SH-SY5Y (cell line): Measurements from ENCODE around the gene ATP8B4.

Source experiments
- GATA2 ChIP-seq: IDR thresholded peaks from 2 replicates; pipeline ENCODE4 v1.6.1; 2011; ENCODE audit warnings: mild to moderate bottlenecking, low read depth, low read length
- GATA3 ChIP-seq: IDR thresholded peaks from 2 replicates; pipeline ENCODE4 v1.6.1; 2011; ENCODE audit warnings: low read depth, mild to moderate bottlenecking, low read length, moderate library complexity

The ATP8B4 gene

DNA sequence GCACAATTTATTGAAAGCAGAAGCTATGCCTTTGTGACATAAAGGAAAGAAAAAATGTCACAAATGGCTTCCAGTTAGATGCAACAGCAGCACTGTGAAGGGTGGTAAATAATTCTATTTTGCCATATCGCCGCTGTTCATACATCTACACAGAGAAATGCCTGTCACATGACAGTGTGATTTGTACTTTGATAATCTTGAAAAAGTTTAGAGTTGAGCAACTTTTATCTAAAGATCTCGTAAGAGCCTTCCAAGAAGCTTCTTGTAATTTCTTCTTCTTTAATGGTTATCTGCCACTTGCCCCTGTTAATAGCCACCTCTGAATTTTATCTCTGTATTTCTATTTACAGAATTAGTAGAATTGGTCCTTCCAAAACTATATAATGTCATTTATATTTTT lies 192.3 kb downstream of the ATP8B4 start:
- TF ChIP-seq GATA2 = no peak
- no peak for TF ChIP-seq GATA3

DNA sequence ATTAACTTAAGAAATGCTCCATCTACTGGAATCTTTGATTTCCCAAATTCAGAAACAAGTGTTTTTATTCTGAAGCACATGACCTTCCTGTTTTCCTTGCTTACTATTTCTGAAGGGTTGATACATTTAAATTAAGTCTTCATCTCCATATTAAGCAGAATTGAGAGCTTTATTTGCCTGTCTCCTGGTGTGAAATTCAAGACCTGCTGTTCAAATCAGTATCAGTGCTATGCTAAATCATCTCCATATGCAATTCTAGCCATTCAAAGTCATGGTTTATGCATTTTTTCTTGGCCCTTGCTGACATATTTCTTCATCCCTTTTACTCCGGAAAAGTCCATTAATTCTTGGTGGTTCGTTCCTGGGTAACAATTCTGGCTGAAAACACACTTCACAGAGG lies 195.4 kb downstream of the ATP8B4 start:
- TF ChIP-seq GATA3 (no peak), GATA2 (no peak)

DNA sequence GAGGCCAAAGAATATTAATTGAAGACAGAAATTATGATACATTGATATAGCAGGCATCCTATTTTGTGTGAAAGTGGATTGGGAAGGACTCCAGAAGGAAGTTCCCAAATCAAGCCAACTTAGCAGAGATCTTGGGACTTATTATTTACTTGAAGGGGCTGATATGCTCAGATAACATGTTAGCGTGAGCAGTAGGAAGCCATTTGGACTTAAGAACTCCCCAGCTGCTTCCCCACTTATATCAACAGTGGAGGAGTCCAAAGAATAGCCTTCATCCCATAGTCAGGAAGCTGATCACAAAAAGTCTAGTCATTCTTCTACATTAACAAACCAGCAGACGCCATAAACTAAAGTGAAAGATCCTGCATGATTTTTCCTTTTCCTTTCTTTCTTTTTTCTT lies 200.0 kb downstream of the ATP8B4 start:
- TF ChIP-seq GATA3 (no peak), GATA2 (no peak)

DNA sequence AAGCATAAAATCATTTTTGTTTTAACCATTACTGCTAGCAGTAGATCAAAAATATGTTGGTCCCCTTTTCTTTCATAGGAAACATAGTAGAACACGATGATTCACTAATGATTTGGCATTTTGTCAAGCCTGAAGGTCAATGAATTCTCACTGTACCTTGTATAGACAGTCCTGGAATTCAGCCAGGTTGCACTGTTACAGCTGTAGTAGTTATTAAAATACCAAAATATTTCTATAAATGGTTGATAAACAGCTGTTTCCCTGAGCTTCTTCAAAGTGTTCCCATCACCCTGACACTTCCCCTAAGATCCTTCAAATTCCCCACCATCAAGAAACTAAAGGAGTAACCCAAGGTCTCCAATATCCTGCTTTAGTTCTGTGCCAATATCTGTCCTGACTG lies 200.9 kb downstream of the ATP8B4 start:
- TF ChIP-seq GATA3 = no peak
- TF ChIP-seq GATA2 = no peak

DNA sequence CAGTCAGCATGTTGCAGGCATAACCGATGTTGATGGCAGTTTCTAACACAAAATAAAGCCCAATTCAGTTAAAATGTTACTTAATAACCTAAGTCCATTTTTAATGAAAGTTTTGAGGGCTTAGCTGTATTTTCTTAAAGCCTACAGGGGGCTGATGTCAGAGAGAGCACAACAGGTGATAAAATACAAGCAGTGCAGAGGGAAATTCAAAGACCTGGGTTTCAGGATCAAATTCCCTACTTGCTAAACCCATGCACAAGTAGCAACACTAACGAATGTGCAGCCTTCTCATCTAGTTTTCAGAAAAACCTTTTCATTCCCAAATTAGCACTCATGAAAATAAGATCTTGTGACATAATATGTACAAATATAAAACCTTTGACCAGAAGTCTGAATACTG lies 202.0 kb downstream of the ATP8B4 start:
- no peak for TF ChIP-seq GATA3
- no peak for TF ChIP-seq GATA2

DNA sequence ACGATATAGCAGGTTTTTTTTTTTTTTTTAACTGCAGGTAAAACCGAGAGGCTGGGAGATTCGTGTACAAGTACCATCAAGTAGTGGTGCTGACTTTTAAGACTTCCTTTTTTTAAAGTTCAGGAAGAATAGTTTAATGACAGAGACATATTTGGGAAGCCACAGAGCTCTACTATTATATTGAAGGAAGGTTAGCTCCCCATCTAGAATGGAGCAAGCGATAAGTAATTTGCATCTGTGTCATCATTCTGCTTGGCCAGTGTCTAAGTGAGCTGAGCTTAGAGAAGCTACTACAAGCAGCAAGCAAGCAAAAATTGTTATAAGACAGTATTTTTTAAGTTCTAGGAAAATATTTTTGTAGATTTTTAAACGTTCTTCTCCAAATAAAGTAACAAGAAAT lies 203.2 kb downstream of the ATP8B4 start:
- no peak for TF ChIP-seq GATA2
- no peak for TF ChIP-seq GATA3

DNA sequence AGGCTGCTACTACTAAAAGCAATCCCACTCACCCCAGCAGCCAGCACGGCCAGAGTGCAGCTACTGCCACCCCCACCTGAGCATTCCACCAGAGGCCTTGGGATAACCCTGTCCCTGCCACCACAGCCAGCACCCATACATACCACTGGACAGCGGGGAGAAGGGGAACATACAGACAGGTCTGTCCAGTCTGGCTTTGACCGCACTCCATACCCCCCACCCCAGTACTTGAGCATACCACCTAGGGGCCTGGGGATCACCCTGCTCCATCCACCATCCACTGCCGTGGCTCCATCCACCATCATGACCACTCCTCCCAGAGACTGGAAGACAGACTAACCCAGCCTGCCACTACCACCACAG lies 210.1 kb downstream of the ATP8B4 start:
- TF ChIP-seq GATA3 (no peak), GATA2 (no peak)

DNA sequence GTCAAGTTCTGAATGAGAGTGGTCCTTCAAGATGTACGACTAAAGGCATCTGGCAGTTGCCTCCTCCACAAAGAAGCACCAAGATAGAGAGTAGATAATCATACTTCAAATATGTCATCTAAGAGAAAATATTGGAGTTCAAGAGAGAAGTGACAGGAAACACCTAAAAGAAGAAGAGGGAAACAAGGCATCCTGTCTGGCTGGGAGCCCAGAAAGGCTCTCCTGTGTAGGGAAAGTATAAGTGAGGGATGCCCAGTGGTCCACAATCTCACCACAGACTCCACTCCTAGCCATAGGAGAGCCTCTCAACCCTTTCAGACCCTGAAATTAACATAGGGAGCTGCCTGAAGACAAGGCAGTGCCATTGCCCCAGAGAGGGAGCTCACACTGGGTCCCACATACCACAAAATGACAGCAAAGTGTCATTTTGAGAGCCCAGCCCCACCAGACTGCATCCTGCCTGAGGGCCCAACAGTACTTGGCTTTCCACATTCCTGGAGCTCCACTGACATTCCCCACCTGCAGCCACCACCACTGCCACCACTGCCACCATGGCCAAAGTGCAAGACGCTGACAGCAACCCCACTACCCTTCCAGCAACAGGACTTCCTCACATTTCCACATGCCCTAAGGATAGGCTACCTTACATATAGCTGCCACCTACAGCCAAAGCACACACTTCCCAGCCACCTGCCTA lies 210.6 kb downstream of the ATP8B4 start:
- TF ChIP-seq GATA2 = no peak
- no peak for TF ChIP-seq GATA3

DNA sequence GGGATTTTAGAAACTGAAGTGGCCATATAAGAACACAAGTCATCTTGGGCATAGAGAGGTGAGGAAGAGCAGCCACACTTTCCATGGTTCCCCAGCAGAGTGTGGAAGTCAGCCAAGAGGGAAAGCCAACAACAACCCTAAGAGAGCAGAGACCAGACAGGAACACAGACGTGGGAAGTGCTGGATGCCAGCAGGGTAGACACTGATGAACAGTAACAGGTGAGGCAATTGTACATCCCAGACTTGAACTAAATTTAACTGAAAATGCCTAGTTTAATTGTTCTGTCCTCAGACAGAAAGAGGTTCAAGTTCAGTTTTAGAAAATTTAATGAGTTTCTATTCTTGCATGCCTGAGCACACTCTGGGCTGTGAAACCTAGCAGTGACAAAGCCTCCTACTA lies 212.1 kb downstream of the ATP8B4 start:
- TF ChIP-seq GATA2 (no peak), GATA3 (no peak)

DNA sequence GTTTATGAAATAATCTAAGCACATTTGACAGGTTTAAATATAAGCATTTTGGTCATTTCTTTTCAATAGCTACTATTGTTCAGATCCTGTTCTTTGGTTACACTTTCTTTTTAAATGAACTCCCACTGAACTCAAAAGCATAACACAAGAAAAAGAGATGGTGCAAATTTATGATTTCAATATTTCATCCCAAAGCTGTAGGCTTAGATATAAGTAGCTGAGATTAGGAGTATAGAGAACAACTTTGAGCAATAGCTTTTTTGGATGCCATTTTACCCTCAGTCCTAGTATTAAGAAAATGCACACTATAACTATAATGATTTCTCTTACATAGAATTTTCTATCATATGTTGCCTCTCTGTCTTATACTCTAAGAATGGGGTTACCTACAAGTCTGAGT lies 213.8 kb downstream of the ATP8B4 start:
- TF ChIP-seq GATA2 (no peak), GATA3 (no peak)

DNA sequence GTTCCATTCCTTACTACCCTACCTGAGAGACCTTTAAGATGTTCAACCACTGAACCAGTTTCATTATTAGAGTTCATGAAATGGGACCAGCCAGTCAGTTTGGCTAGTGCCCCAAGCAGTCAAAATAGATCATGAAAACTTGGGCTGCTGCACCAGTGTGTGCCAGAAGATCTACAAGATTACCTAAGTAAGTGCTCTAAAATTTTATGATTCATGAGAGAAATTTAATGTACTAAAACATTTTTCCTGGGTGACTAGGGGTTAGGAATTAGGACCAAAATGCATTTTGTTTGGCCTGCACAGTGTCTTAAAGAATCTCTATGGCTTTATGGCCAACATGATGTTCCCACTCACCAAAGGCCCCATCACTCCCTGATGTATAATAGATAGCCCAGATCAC lies 214.7 kb downstream of the ATP8B4 start:
- TF ChIP-seq GATA2 = no peak

DNA sequence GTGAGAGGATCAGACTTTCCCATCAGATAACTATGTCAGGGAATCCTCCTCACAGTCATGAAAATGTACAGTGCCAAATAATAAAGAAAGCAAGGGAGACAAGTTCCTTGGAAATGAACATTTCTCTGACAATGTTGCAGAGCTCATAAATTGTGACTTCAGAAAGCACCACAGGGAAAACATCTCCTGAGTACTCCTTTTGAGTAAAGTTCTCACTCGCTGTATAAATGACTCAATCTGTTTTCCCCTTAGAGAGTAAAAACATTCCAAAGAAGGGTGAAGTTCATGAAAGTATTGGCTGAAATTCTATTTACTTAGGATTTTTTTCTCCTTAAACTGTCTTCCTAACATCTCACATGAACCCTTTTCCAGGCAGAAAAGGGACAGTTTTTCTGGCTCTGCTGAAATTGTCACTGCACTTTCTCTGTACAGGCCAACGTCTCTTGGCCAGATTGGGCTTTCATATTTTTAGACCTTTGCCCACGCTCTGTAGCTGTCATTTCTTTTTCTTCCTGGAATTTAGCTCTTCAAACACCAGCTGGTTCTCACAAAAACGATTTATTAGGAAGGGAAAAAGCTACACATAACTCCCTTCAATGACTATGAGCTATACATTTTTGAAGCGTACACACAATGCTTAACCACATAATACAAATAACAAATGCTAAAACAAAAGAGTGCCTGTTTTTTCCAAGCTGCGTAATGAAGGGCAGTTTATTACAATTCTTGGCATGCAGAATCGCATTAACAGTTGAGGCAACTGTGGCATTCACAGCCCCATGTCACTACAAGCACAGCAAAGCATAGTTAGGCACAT lies 216.1 kb downstream of the ATP8B4 start:
- no peak for TF ChIP-seq GATA3

DNA sequence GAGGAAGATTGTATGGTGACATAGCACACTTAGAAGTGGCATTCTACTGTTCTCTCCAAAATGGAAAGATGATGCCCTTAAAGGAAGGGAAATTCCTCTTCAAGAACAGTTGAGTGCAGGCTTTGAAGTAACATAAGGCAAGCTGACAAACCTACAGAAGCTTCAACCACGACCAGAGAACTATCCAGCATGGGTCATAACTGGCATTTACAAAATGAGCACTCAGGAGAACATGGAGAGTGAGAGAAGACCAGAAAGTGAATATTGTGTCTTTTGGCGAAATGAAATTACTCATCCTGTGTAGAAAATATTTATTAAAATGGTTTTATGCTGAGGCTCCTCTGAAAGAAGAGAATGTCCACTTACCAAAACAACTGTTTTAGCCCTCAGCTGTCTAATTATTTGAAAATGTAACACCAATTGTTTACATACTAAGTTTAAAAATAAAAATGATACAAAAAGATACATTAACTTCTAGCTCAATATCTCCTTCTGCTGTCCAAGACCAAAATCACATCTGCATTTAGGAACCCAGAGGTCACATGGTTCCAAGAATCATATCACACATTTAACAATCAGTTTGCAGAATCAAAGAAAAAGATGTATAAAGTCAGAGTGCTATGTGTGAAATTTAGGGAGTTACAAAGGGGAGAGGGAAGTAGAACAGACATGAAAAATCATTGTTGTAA lies 216.9 kb downstream of the ATP8B4 start:
- TF ChIP-seq GATA3 (no peak), GATA2 (no peak)

DNA sequence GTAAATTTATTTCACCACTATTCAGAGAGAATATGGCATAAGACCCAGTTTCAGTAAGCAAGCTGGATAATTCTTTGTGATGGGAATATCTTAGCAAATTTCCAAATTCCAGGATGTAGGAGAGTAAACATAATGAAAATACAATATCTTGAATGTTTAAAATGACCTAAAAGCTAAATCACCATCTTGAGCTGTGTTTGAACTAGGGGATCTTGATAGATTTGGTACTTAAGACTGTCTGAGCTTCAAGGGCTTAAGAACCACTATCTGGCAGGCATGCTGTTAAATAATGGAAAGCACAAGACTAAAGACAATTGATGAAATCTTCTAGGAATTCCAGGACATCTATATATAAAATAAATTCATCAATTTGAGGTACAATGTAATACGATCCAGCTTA lies 217.7 kb downstream of the ATP8B4 start:
- no peak for TF ChIP-seq GATA2
- TF ChIP-seq GATA3 = no peak

DNA sequence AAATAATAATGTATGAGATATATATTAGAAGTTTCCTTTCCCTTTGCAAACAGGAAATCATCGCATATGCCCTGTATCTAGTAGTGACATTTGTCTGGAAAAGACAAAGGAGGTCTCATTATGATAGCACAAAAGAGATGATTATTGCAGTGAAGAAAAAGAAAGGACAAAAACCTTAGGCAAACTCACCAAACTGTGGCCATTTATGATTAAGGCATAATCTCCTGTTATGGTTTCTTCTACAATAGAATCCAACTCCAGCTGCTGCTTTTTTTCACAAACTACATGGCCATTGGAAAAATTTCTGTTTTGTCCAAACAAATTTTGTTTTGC lies 218.2 kb downstream of the ATP8B4 start:
- TF ChIP-seq GATA3 (no peak), GATA2 (no peak)
